Activated B cell treated with CpG ODN at 0.5 μM for 24 hours (primary cell): Measurements from ENCODE around the gene TMEM255A. TPM values are rescaled to one million over a fixed set of nuclear protein-coding genes. Genes with fewer than 3 reads are reported as not detected.

Experiments used
- ATAC-seq: fragments of 200-7000 bp; cut with Tn5 transposase; one replicate; pipeline ENCODE4 v1.10.0; 2021; ENCODE audit warnings: low read depth, mild to moderate bottlenecking, moderate library complexity
- CTCF ChIA-PET: fragments of 350-600 bp; sonication (Branson Sonifier 250); formaldehyde crosslinking; loops from one replicate; lab custom pipeline; 2021; ENCODE audit warnings: antibody characterized with exemption; lab: Charles Lee
- POLR2A ChIA-PET: fragments of 350-600 bp; sonication (Branson Sonifier 250); formaldehyde crosslinking; loops from one replicate; lab custom pipeline; 2021; ENCODE audit warnings: antibody characterized with exemption; lab: Charles Lee
- DNase-seq: peaks from one replicate; pipeline ENCODE4 v3.0.0; 2022
- H3K27ac Mint-ChIP-seq: one replicate; pipeline ENCODE4 v1.8.0; 2020; ENCODE audit warnings: mixed read lengths
- H3K27me3 Mint-ChIP-seq: one replicate; pipeline ENCODE4 v1.8.0; 2021; ENCODE audit warnings: mixed read lengths
- H3K36me3 Mint-ChIP-seq: one replicate; pipeline ENCODE4 v1.8.0; 2021; ENCODE audit warnings: low read depth, mixed read lengths
- H3K4me1 Mint-ChIP-seq: one replicate; pipeline ENCODE4 v1.8.0; 2021; ENCODE audit warnings: mixed read lengths
- H3K4me3 Mint-ChIP-seq: one replicate; pipeline ENCODE4 v1.8.0; 2020; ENCODE audit warnings: mild to moderate bottlenecking, mixed read lengths
- H3K9me3 Mint-ChIP-seq: one replicate; pipeline ENCODE4 v1.8.0; 2020; ENCODE audit warnings: mixed read lengths
- CTCF ChIP-seq: fragments of 200-600 bp; IDR thresholded peaks from one replicate; pipeline ENCODE4 v1.8.0; 2022; ENCODE audit warnings: antibody characterized with exemption, mild to moderate bottlenecking
- intact Hi-C: fragments of 100-400 bp; cut with micrococcal nuclease; formaldehyde crosslinking; loops from one replicate; pipeline ENCODE4 v1.15.1; 2024
- total RNA-seq: library from RNA; stranded (reverse); gene quantifications from 2 replicates; pipeline ENCODE4 v1.2.3, GENCODE V29; 2022

Gene TMEM255A
- total RNA-seq, 1 donor from 2014 or later: 0.18 TPM

GRCh38 chrX:120250522-120251271 is 60.6 kb downstream of the TMEM255A start, which contains the start of gene ZBTB33:
TSS of gene ZBTB33 (plus strand) at chrX:120250812. CDS start at chrX:120253416, 2,604 bp downstream.
- POLR2A ChIA-PET: interaction anchor here (0.6 to 2.0 kb wide), 12 partner anchors 12 to 380 kb away, joined by 3 to 21 read pairs (median 5); partner anchors contain the start of genes CUL4B, MCTS1, NDUFA1 and RNF113A
- no peak for TF ChIP-seq CTCF
- intact Hi-C loops: loop anchor here (1.0 to 10.0 kb wide), 3 partner anchors 59 to 374 kb away; partner anchors contain the start of gene LAMP2
- ATAC-seq: peak; percentile 99
- peak; percentile 74 for DNase-seq
- CTCF ChIA-PET: interaction anchor here (0.6 to 1.6 kb wide), 3 partner anchors 19 to 58 kb away, joined by 4 to 8 read pairs (median 4); no protein-coding TSS in a partner anchor
- Mint-ChIP-seq H3K27me3 (no peaks in the 10 kb centered on the region), H3K36me3 (peaks cover 26% of the 10 kb centered on the region), H3K4me1 (peaks cover 14% of the 10 kb centered on the region), H3K4me3 (peak within 1 kb of the TSS; percentile 93), H3K9me3 (no peaks in the 10 kb centered on the region), H3K27ac (peak within 1 kb of the TSS; percentile 93)

GRCh38 chrX:120244735-120245498 is 66.3 kb downstream of the TMEM255A start:
- H3K27me3 Mint-ChIP-seq: no peaks in the 10 kb centered on the region
- ATAC-seq (peak; percentile 82), DNase-seq (peak; percentile 40)
- peak overlapping the region; percentile 94 for H3K4me3 Mint-ChIP-seq
- H3K27ac Mint-ChIP-seq: peak overlapping the region; percentile 93
- CTCF ChIA-PET: no interaction called here
- H3K4me1 Mint-ChIP-seq: peaks cover 16% of the 10 kb centered on the region
- intact Hi-C loops: loop anchor here (1.0 to 5.0 kb wide), 2 partner anchors 302 to 1898 kb away; partner anchors contain the start of genes NKAP and WDR44
- POLR2A ChIA-PET: interaction anchor here (0.9 kb wide), 1 partner anchor 56 kb away, joined by 9 read pairs; no protein-coding TSS in a partner anchor
- H3K36me3 Mint-ChIP-seq: peaks cover 5% of the 10 kb centered on the region
- no peak for TF ChIP-seq CTCF
- H3K9me3 Mint-ChIP-seq: no peaks in the 10 kb centered on the region

GRCh38 chrX:120244395-120244734 is 66.9 kb downstream of the TMEM255A start:
- H3K4me3 Mint-ChIP-seq: peak overlapping the region; percentile 94
- intact Hi-C loops: no loop called here
- POLR2A ChIA-PET: interaction anchor here (0.9 kb wide), 1 partner anchor 56 kb away, joined by 9 read pairs; no protein-coding TSS in a partner anchor

GRCh38 chrX:120242813-120243212 is 68.4 kb downstream of the TMEM255A start:
- DNase-seq: no peak
- no peak for ATAC-seq
- ChIA-PET POLR2A (no interaction called here), CTCF (no interaction called here)
- no peak overlapping the region for H3K4me3 Mint-ChIP-seq
- TF ChIP-seq CTCF: no peak
- no peaks in the 10 kb centered on the region for H3K9me3 Mint-ChIP-seq
- intact Hi-C loops: no loop called here
- no peaks in the 10 kb centered on the region for H3K27me3 Mint-ChIP-seq
- peaks cover 14% of the 10 kb centered on the region for H3K36me3 Mint-ChIP-seq
- H3K27ac Mint-ChIP-seq: no peak overlapping the region
- peaks cover 16% of the 10 kb centered on the region for H3K4me1 Mint-ChIP-seq

More at GRCh38 chrX:120244395-120244734, 66.9 kb downstream of the TMEM255A start:
- ATAC-seq (no peak), DNase-seq (no peak)
- no peaks in the 10 kb centered on the region for H3K27me3 Mint-ChIP-seq
- CTCF ChIA-PET: no interaction called here
- no peaks in the 10 kb centered on the region for H3K9me3 Mint-ChIP-seq
- TF ChIP-seq CTCF: no peak
- peak overlapping the region; percentile 93 for H3K27ac Mint-ChIP-seq
- H3K36me3 Mint-ChIP-seq: peaks cover 5% of the 10 kb centered on the region
- H3K4me1 Mint-ChIP-seq: peaks cover 16% of the 10 kb centered on the region

- CTCF ChIA-PET: no interaction called here
- no peak overlapping the region for H3K4me3 Mint-ChIP-seq
- peaks cover 8% of the 10 kb centered on the region for H3K4me1 Mint-ChIP-seq
- POLR2A ChIA-PET: no interaction called here
- no peaks in the 10 kb centered on the region for H3K9me3 Mint-ChIP-seq
- no peaks in the 10 kb centered on the region for H3K27me3 Mint-ChIP-seq
- DNase-seq: no peak
- no peak for TF ChIP-seq CTCF
- intact Hi-C loops: no loop called here
- ATAC-seq: no peak
- peaks cover 18% of the 10 kb centered on the region for H3K36me3 Mint-ChIP-seq
- no peak overlapping the region for H3K27ac Mint-ChIP-seq
These were observed 72.3 kb downstream of the TMEM255A start for GRCh38 chrX:120238933-120239332.
